B cell (primary cell): ENCODE measurements around the gene HFE.

Source experiments
- CTCF ChIP-seq: fragments of 200-600 bp; IDR thresholded peaks from one replicate; pipeline ENCODE4 v1.8.0; 2022; ENCODE audit warnings: antibody characterized with exemption, mild to moderate bottlenecking
- EZH2 ChIP-seq: IDR thresholded peaks from 2 replicates; pipeline ENCODE4 v1.6.1; 2012; ENCODE audit warnings: borderline replicate concordance, low read depth, mild to moderate bottlenecking, moderate library complexity, low read length; ENCODE audit not compliant: insufficient read depth, poor library complexity, severe bottlenecking

GRCh38 chr6:26086211-26086610, 1.0 kb upstream of the HFE start:
- no peak for TF ChIP-seq CTCF
- TF ChIP-seq EZH2, result no peak
